BLaER1 treated with 17β-estradiol and CSF1 and Interleukin-3, amounts not matched to agents 10 nM and 100 nM (cell line): ENCODE results near the gene DNM3.

ENCODE experiments used
- H3K27ac ChIP-seq, 11 experiments: shearing (Covaris generic); formaldehyde crosslinking; 2 replicates each; pipeline ENCODE4 v1.8.1; 2022
- H3K27me3 ChIP-seq, 11 experiments: shearing (Covaris generic); formaldehyde crosslinking; 2 replicates each; pipeline ENCODE4 v1.8.1; 2022
- H3K36me3 ChIP-seq, 11 experiments: shearing (Covaris generic); formaldehyde crosslinking; 2 replicates each; pipeline ENCODE4 v1.8.1; 2022
- H3K4me1 ChIP-seq, 10 experiments: shearing (Covaris generic); formaldehyde crosslinking; 2 replicates each; pipeline ENCODE4 v1.8.1; 2022
- H3K4me2 ChIP-seq, 11 experiments: shearing (Covaris generic); formaldehyde crosslinking; 2 replicates each; pipeline ENCODE4 v1.8.1; 2022
- H3K4me3 ChIP-seq, 10 experiments: shearing (Covaris generic); formaldehyde crosslinking; 2 replicates each; pipeline ENCODE4 v1.8.1; 2022
- H3K9ac ChIP-seq, 11 experiments: shearing (Covaris generic); formaldehyde crosslinking; 2 replicates each; pipeline ENCODE4 v1.8.1; 2022
- H3K9me3 ChIP-seq, 11 experiments: shearing (Covaris generic); formaldehyde crosslinking; replicated peaks in 1 of 11; 2 replicates each; pipeline ENCODE4 v1.8.1; 2022
- H4K20me1 ChIP-seq, 11 experiments: shearing (Covaris generic); formaldehyde crosslinking; 2 replicates each; pipeline ENCODE4 v1.8.1; 2022
- Cebpa-rat ChIP-seq, 11 experiments: shearing (Covaris generic); IDR thresholded peaks; 2 replicates each; pipeline ENCODE4 v1.8.1; 2022

Gene DNM3

DNA sequence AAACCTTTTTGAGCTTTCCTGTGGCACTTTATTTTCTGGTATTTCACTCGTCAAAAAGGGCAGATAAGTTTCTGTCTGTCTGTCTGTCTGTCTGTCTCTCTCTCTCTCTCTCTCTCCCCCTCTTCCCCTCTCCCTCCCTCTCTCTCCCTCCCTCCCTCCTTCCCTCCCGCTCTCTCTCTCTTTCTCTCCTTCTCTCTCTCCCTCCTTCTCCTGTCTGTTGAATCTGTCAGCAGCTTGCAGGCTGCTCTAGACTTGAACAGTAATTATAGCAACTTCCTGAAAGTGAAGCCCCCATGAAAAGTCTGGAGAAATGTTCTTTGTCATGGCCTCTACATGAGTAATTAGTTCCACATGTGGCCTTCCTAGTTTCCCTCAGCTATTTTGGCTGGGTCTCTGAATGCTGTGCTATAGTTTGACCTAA is 303.9 kb downstream of the DNM3 start:
- Histone ChIP-seq H3K9ac (no peak overlapping the region), H4K20me1 (no peaks in the 10 kb centered on the region), H3K36me3 (no peaks in the 10 kb centered on the region), H3K27ac (peak overlapping the region in 1 of 11 experiments; percentile 4; a peak in 1 of 22 replicates), H3K4me1 (0 out of 20 replicates have a peak, but pooled peaks cover 0 to 9% (median 0%) of the 10 kb centered on the region in 10 experiments), H3K4me3 (no peak overlapping the region), H3K4me2 (peak overlapping the region in 1 of 11 experiments; percentile 19; a peak in 2 of 22 replicates), H3K9me3 (no peaks in the 10 kb centered on the region), H3K27me3 (no peaks in the 10 kb centered on the region)
- no peak for TF ChIP-seq Cebpa-rat (IDR thresholded peaks at IDR 0.05)

DNA sequence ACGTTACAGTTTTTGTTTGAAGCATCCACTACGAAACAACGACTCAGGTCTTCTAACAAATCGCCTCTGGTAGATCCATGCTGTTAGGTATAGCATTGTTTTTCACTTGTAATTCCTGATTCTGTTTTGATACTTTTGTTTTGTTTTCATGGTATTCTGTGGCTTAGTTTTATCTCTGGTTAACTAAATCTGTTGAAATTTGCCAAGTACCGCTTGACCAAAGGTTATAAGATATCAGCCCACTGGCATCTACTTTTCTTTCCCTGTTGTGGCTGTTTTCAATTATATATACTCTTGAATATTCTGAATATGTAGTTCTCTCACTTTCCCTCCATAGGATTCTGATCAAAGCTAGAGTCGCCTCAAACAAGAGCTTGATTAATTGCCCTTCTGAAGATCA is 304.4 kb downstream of the DNM3 start:
- Histone ChIP-seq H3K4me1 (0 out of 20 replicates have a peak, but pooled peaks cover 0 to 9% (median 0%) of the 10 kb centered on the region in 10 experiments), H3K36me3 (no peaks in the 10 kb centered on the region), H3K27ac (0 out of 22 replicates have a peak overlapping the region, but pooled peaks of 1 of the 11 experiments have one; percentile 4), H3K4me3 (no peak overlapping the region), H3K9ac (no peak overlapping the region), H4K20me1 (no peaks in the 10 kb centered on the region), H3K9me3 (no peaks in the 10 kb centered on the region), H3K27me3 (no peaks in the 10 kb centered on the region), H3K4me2 (no peak overlapping the region)
- TF ChIP-seq Cebpa-rat (IDR thresholded peaks at IDR 0.05), result no peak

DNA sequence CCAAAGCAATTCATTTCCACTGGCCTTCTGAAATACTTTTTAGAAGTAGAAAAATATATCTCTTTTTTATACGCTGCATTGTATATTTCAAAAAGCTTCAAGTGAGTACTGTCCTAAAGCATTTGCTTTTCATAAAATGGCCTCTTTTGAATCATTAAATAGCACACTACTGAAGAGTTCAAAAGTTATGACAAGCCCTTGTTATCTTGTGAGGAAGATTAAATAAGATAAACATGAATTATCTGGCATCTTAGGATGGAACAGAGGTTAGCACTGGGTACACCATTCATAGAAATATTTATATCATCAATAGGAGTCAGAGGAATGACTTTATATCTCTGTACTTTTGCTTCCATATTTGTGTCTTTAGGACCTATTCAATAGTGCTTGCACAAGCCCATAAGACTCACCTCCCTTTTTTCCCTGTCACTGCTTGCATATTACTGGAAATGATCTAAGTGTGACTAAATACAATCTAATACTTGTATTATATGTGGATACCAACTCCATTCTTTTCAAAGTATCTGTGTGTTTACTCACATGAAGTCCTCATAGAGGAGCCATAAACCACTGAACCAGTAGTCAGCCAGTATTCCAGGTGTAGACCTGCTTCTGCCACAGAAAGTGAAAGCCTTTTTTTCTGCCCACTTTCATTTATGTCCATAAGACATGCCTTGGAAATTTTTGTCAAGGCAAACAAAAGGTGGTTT is 305.0 kb downstream of the DNM3 start:
- no peak overlapping the region for H3K27ac ChIP-seq
- 0 out of 20 replicates have a peak, but pooled peaks cover 0 to 9% (median 0%) of the 10 kb centered on the region in 10 experiments for H3K4me1 ChIP-seq
- H3K36me3 ChIP-seq, result no peaks in the 10 kb centered on the region
- no peak overlapping the region for H3K4me3 ChIP-seq
- no peak overlapping the region for H3K4me2 ChIP-seq
- H3K9ac ChIP-seq, result no peak overlapping the region
- no peaks in the 10 kb centered on the region for H4K20me1 ChIP-seq
- no peaks in the 10 kb centered on the region for H3K27me3 ChIP-seq
- no peak for TF ChIP-seq Cebpa-rat (IDR thresholded peaks at IDR 0.05)
- H3K9me3 ChIP-seq, result no peaks in the 10 kb centered on the region

DNA sequence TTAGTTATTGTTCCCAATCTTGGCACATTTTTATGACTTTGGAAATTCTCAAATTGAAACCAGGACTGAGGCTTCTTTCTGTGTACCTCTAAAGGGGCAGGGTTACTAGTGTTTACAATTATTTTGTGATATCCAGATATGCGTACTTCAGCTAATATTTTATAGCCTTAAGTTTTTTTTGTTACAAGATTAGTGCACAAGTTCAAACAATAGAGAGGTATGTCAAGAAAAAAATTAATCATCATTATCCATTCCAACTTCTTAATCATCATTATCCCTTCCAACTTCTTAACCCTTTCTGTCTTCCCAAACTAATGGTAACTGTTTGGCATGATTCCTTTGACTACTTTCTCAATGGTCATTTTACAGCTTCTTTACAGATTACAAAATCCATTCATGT is 306.2 kb downstream of the DNM3 start:
- Histone ChIP-seq H3K9ac (no peak overlapping the region), H4K20me1 (no peaks in the 10 kb centered on the region), H3K27ac (no peak overlapping the region), H3K36me3 (no peaks in the 10 kb centered on the region), H3K4me1 (0 out of 20 replicates have a peak, but pooled peaks cover 0 to 9% (median 0%) of the 10 kb centered on the region in 10 experiments), H3K4me2 (no peak overlapping the region), H3K27me3 (no peaks in the 10 kb centered on the region), H3K4me3 (no peak overlapping the region), H3K9me3 (no peaks in the 10 kb centered on the region)
- TF ChIP-seq Cebpa-rat (IDR thresholded peaks at IDR 0.05), result no peak

DNA sequence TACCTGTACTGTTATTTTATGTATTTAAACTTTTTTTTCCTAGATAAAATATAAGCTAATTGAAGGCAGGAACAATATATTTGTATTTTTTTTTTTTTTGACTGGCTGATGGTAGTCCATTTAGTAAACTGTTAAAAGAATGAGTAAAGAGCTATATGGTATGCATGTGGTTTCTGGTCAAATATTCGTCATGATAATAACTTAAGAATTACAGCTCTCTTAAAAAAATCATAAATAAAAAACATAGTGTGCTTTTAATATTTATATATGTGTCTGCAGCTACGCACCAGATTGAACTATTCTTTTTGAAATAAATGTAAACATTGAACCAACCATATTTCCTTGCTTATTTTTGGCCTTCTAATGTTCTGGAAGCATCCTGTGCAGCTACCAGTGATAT is 306.9 kb downstream of the DNM3 start:
- no peaks in the 10 kb centered on the region for H3K36me3 ChIP-seq
- no peaks in the 10 kb centered on the region for H3K9me3 ChIP-seq
- no peak overlapping the region for H3K4me2 ChIP-seq
- H3K4me1 ChIP-seq, result 0 out of 20 replicates have a peak, but pooled peaks cover 0 to 9% (median 0%) of the 10 kb centered on the region in 10 experiments
- H3K27ac ChIP-seq, result no peak overlapping the region
- no peaks in the 10 kb centered on the region for H4K20me1 ChIP-seq
- no peak overlapping the region for H3K4me3 ChIP-seq
- TF ChIP-seq Cebpa-rat (IDR thresholded peaks at IDR 0.05), result no peak
- no peaks in the 10 kb centered on the region for H3K27me3 ChIP-seq
- no peak overlapping the region for H3K9ac ChIP-seq

DNA sequence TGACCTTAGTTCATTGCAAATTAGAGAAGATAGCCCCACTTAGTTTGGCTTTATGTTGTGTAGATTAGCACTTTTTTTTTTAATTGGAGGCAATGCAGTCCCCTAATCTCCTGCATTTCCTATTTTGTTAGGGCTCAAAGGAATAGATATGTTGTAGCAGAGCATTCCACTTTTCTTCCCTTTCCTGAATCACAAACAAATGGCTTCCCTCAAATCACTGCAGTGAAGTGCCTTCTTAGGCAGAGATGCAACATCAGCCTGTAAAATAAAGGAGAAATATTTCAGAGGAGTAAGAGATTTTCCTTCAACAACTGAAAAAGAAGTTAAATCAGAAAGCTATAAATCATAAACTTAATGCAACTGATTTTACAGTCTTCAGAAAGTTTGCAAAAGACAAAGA is 307.4 kb downstream of the DNM3 start:
- Histone ChIP-seq H3K27me3 (no peaks in the 10 kb centered on the region), H3K4me3 (no peak overlapping the region), H4K20me1 (no peaks in the 10 kb centered on the region), H3K9me3 (no peaks in the 10 kb centered on the region), H3K9ac (no peak overlapping the region), H3K27ac (no peak overlapping the region), H3K4me1 (0 out of 20 replicates have a peak, but pooled peaks cover 0 to 9% (median 0%) of the 10 kb centered on the region in 10 experiments), H3K36me3 (no peaks in the 10 kb centered on the region), H3K4me2 (no peak overlapping the region)
- no peak for TF ChIP-seq Cebpa-rat (IDR thresholded peaks at IDR 0.05)

DNA sequence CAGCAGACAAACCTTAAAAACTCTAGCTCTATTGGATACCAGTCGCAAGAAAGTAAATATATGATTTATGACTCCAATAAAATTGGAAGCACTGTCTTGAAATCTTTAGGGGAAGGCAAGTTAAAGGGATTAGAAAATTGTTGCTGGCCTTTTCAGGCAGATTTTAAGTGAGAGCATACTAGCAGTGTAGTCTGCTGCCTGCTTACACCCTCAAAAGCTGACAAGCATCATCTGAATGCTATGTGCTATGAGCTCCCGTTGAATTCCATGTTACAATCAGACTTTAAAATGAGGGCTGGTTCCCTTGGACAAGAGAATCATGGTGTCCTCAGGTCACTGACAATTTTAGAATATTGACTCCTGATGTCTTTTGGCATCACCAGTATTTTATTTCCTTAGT is 308.0 kb downstream of the DNM3 start:
- Histone ChIP-seq H3K36me3 (no peaks in the 10 kb centered on the region), H3K4me3 (no peak overlapping the region), H3K4me2 (no peak overlapping the region), H4K20me1 (no peaks in the 10 kb centered on the region), H3K27me3 (no peaks in the 10 kb centered on the region), H3K9ac (no peak overlapping the region), H3K27ac (no peak overlapping the region), H3K9me3 (no peaks in the 10 kb centered on the region), H3K4me1 (peaks cover 2 to 15% (median 3%) of the 10 kb centered on the region in 10 experiments; a peak in 14 of 20 replicates)
- TF ChIP-seq Cebpa-rat (IDR thresholded peaks at IDR 0.05), result no peak

DNA sequence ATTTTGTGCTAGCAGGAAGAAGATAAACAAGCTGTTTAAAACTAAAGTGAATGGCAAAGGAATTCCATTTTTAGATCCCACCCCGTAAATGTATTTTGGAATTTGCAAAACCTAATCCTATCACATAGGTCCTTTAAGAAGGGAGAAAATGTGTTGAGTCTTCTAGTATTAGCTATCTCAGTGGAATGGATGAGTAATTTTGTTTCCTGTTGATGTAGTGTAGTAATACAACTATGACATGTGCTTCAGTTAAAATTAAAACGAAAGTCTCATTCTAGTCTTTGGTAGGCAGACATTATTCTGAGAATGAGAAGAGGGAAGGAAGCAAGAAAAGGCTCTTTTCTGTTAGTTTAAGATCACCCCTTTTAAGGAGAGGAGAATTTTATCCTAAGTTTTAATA is 313.3 kb downstream of the DNM3 start:
- peak overlapping the region in 3 of 11 experiments; percentile 42 to 56 (median 52); a peak in 6 of 22 replicates for H3K9ac ChIP-seq
- no peak for TF ChIP-seq Cebpa-rat (IDR thresholded peaks at IDR 0.05)
- H3K27ac ChIP-seq, result peak overlapping the region; percentile 35 to 76 (median 60); a peak in 17 of 22 replicates
- peaks cover 6 to 23% (median 15%) of the 10 kb centered on the region in 10 experiments; a peak in 14 of 20 replicates for H3K4me1 ChIP-seq
- no peaks in the 10 kb centered on the region for H3K36me3 ChIP-seq
- H3K4me2 ChIP-seq, result peak overlapping the region; percentile 26 to 69 (median 48); a peak in 21 of 22 replicates
- no peak overlapping the region for H3K4me3 ChIP-seq
- no peaks in the 10 kb centered on the region for H3K27me3 ChIP-seq
- no peaks in the 10 kb centered on the region for H3K9me3 ChIP-seq
- H4K20me1 ChIP-seq, result no peaks in the 10 kb centered on the region

DNA sequence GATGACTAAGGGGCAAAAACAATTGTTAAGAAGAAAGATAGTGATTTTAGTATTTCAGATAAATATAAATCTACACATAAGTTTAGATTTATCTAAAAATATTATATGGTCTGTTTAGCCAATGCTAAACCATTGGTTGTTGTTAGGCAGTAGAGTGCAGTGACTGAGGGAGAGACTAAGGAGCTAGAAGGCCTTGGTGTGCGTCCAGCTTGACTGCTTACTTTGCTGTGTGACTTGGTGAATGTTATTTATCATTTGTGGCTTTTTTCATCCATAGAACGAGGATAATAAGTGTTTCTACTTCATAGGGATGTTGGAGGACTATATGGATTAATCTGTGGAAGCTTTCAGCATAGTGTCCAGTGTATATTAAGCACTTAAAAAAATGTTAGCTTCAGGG is 314.5 kb downstream of the DNM3 start:
- Histone ChIP-seq H3K9me3 (no peaks in the 10 kb centered on the region), H3K4me3 (no peak overlapping the region), H3K9ac (no peak overlapping the region), H3K27me3 (no peaks in the 10 kb centered on the region), H4K20me1 (no peaks in the 10 kb centered on the region), H3K36me3 (no peaks in the 10 kb centered on the region), H3K27ac (peak overlapping the region in 2 of 11 experiments; percentile 53 to 76; a peak in 4 of 22 replicates), H3K4me1 (peaks cover 6 to 23% (median 15%) of the 10 kb centered on the region in 10 experiments; a peak in 14 of 20 replicates), H3K4me2 (peak overlapping the region in 3 of 11 experiments; percentile 46 to 69 (median 54); a peak in 5 of 22 replicates)
- TF ChIP-seq Cebpa-rat (IDR thresholded peaks at IDR 0.05), result no peak
